HG03520 (cell line): Measurements from ENCODE around the gene WDR11.

ENCODE experiments used
- ATAC-seq: cut with Tn5 transposase; IDR thresholded peaks from one replicate; pipeline ENCODE4 v1.9.1; 2021; ENCODE audit warnings: mild to moderate bottlenecking, moderate library complexity; ENCODE audit not compliant: unreplicated experiment

The WDR11 gene, protein sequence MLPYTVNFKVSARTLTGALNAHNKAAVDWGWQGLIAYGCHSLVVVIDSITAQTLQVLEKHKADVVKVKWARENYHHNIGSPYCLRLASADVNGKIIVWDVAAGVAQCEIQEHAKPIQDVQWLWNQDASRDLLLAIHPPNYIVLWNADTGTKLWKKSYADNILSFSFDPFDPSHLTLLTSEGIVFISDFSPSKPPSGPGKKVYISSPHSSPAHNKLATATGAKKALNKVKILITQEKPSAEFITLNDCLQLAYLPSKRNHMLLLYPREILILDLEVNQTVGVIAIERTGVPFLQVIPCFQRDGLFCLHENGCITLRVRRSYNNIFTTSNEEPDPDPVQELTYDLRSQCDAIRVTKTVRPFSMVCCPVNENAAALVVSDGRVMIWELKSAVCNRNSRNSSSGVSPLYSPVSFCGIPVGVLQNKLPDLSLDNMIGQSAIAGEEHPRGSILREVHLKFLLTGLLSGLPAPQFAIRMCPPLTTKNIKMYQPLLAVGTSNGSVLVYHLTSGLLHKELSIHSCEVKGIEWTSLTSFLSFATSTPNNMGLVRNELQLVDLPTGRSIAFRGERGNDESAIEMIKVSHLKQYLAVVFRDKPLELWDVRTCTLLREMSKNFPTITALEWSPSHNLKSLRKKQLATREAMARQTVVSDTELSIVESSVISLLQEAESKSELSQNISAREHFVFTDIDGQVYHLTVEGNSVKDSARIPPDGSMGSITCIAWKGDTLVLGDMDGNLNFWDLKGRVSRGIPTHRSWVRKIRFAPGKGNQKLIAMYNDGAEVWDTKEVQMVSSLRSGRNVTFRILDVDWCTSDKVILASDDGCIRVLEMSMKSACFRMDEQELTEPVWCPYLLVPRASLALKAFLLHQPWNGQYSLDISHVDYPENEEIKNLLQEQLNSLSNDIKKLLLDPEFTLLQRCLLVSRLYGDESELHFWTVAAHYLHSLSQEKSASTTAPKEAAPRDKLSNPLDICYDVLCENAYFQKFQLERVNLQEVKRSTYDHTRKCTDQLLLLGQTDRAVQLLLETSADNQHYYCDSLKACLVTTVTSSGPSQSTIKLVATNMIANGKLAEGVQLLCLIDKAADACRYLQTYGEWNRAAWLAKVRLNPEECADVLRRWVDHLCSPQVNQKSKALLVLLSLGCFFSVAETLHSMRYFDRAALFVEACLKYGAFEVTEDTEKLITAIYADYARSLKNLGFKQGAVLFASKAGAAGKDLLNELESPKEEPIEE

DNA sequence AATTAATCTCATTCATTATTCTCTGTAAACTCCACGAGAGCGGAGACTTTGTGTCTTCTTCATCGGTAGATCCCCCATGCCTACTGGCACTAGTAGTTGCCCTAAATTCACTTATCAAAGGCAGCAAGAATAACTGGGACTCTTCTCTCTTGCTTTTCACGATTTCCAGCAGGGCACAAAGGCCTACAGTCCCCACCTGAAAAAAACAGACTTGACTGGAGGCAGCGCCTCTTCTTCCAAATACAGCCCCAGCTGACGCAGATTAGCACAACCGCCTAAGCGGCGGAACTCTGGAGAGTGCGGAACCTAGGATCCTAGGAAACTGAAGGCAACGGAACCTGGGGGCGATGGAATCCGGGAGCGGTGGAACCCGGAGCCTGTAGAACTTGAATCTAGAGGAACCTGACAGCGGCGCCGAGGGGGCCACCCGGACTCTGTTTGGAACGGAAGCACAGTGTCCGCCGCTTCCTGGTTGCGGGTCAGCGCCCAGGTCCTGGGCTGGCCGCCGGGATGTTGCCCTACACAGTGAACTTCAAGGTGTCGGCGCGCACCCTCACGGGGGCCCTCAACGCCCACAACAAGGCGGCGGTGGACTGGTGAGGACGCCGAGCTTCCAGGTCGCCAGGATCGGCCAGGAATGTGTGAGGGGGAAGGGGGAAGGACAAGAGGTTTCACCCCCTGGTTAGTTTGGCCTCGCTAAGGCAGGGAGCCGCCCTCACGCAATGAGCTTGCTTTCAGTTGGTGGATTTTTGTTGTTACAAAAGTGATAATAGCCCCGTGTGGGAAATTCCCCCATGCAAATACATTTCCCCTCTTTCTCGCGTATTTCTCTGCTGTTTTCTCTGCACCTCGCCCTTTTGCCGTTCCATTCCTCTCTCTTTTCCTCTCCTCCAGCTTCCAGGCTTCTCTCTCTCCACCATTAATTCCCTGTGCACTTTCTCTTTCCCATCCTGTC, at the start of gene WDR11:
Gene WDR11 (plus strand): TSS at position 452 of the 955 bp plus-strand sequence. CDS start 59 bp downstream, at position 511.
- peak; percentile 93 for ATAC-seq

DNA sequence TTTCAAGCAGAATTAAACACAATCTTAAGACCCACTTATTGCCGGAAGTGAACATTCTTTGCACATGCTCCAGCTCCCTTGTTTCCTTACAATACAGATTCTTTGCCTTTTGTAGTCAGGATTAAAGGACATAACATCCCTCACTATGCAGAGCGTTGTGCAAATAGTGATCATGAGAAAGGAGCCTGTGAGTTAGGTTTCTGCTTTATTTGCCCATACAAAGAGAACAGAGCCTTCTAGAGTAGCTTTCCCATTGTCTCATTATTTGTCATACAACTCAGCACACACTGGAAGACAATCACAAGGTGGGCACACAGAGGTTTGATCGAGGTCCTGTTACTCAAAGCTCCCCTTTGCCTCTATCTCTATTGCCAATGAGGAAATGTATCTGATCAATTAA, 48.2 kb upstream of the WDR11 start:
- ATAC-seq = no peak

DNA sequence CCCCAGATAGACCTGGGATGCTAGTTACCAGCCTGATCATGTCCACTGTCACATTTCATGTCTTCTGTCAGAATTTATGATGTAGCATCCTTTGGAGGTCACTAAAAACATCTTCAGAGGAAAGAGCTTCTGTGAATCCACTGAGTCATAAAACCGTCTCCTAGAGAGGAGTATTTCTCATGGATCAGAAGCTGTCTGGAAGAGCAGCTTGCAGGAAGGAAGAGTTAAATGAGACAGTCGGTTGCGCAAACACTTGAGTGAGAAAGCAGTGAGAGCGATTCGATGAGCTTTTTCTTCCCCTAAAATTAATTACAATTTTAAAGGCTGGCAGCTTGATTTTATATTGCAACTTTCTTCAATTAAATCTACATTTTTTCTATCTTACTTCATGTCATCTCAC, 47.2 kb upstream of the WDR11 start:
- no peak for ATAC-seq

DNA sequence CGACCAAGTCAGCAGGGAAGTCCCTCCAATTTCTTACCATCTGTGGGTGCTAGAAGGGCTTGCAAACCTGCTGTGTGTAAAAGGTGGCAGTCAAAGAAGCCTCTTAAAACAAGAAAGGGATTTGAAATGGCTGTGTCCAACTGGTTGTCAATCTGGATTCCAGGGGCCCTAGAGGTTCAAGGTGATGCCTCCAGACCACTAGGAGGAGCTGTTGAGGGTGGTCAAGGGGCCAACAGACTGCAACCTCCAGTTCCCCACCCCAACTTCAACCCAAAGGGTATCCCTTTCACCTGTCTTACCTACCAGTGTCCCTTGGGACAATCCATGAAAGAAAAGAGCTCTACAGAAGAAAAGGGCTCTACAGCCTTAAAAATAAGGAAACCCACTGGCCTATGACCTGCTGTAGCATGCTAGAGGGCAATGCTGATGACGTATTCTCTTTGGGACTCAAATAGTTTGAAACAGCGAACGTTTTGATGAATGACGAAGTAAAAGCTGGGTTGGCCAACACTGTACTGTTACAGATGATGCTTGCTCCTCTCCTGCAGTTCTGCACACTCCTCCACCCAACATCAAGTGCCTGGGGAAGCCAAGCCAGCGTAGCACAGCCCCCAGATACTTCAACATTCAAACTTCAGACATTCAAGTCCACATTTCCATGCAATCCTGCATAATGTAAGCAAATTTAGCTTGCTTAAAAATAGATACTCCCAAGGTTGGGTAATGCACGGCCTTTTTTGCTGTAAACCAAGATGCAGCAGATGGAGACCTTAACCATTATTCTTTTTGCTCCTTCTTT, 45.9 kb upstream of the WDR11 start:
- ATAC-seq = no peak

DNA sequence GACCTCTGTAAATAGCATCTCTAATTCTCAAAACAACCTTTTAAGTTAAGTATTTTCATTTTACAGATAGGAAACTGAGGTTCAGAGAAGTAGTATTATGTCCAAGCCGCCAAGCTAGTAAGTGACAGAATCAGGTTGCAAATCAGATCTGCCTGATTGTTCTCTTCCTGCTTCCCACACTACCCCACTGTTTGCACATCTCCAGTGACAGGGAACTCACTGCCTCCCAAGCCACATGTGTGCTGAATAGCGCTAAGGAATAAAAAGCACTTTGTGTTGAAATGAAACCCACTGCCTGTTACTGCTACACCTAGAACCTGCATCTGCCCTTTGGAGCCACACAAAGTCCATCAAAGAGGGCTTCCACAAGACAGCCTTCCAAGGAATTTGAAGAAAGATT, 45.1 kb upstream of the WDR11 start:
- no peak for ATAC-seq

DNA sequence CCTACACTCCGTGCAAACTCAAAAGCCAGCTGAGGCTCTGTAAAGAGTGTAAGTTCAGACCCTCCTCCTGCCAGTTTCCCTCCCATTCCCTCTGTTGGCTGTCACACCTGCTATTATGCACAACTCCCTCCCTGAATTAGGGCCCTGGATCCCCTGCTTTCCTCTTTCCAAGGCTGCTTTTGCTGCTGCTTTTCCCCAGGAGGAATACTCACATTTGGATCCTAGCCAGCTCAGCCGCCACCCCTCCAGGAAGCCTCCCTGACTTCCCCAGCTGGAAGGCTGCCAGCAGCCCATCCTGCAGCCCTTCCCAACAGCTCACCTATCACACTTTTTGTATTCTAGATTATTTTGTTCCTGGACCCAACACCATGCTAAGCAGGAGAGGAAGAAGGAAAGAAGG, 40.9 kb upstream of the WDR11 start:
- no peak for ATAC-seq

DNA sequence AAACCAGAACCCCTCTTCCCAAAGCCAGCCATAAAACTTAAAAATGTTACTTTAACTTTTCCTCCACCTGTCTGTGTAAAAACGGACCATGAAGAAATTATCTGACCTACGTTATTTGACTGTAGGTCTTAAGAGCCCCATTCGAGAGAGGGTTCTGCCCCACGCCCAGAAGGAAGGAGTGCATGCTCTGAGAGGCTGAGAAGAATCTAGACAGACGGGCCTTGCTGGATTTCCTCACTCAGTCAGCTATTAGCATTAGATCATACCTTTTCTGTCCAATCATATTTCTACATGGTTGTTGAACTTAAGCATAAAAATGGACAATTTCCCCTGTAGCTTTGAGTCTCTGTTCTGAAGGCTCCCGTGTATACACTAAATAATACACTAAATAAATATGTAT, 38.1 kb upstream of the WDR11 start:
- no peak for ATAC-seq

DNA sequence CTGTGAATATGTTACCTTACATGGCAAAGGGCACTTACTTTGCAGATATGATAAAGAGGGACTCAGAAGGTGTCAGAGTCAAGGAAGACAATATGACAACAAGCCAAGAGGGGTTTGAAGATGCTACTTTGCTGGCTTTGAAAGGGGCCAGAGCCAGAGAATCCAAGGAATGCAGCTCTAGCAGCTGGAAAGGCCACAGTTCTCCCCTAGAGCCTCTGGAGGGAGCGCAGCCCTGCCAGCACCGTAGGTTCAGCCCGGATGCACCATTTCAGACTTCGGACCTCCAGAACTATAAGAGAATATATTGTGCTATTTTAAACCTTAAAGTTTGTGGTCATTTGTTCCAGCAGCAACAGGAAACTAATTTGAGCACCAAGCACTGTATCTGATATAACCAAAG, 32.9 kb upstream of the WDR11 start:
- ATAC-seq = no peak

DNA sequence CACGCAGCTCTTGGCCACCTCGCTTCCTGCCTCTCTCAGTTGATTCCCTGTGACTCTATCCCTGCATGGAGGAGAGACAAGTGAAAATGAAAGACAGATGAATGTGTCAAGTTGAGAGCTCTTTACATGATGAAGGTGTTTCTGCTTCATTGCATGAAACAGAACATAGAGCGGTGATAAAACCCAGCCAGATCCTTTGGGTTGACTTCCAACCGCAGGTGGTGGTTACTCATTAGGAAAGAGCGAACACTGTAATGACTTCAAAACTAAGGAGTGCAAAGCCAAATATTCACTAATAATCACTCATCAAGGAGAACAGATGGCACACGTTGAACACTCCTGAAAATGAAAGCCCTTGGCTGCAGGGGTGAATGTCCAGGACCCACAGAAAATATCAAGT, 31.8 kb upstream of the WDR11 start:
- ATAC-seq = no peak

DNA sequence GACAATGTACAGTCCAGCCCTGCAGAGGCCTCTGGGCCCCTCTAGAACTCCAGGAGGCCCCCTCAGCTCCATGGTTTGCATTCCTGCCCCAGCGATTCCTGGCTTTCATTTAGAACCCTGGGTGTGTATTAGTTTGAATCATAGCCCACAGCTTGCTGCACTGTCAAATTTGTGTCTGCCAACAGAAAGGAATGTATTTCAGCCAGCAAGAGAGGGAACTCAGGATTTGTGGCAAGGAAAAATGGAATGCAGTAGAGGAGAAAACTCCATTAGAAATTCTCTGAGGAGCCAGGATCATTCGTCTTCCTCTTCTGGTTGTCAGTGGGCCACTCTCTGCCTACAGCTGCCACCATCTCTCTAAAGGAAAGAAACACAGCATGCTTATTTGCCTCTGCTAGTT, 27.9 kb upstream of the WDR11 start:
- ATAC-seq = no peak

DNA sequence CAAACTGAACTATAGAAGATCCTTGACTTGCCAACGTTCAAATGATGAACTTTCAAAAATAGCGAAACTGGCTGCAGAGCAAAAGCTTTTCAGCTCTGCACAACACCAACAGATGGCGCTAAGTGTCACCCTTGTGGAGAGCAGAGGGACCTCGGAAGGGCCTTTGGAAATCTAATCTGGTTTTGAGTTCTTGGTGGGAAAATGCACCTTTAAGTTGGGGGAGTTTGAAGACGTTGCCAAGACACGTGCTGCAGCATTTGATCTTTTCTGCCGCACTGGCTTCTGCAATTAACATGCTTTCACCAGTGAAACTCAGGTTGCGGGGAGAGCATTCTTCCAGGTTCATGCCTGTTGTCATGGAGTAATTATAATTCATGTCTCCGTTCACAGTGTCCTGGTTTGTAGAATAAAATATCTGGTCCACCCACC, 26.3 kb upstream of the WDR11 start:
- ATAC-seq = no peak

DNA sequence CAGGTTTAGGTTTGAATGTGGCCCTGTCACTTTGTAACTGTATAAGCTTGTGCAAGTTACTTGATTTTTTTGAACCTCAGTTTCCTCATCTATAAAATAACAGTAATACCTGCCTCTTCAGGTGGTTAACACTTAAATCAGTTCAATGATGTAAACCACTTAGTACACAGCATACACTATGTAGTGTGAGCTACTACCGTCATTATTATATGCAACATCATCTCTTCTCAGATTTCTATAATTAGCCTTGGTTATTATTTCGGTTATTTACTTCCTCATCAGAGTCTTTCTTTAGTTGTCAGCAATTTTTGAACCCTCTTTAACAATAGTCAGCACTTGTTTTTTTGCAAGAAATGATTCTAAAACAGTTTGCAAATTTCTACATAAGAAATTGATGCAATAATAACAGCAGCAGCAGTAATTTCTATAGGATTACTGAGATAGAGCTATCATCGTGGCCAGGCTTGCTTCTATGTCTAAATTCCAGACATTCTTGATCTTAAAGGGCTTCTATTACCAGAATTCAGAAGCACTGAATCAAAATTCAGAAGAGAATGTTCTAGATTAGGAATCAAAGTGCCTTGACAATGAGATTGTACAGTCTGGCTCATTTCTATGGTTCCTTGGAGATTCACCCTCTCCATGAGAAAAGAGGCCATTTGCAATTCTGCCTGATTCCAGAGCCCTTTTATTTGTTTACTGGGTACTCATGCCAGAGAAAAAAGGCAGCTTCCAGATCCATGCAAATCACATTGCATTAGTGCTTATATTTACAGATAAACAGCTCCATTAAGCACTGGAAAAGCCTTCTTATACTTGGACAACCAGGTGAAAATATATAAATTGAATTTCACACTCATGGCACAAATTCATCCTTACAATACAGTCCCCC, 25.0 kb upstream of the WDR11 start:
- ATAC-seq = no peak

DNA sequence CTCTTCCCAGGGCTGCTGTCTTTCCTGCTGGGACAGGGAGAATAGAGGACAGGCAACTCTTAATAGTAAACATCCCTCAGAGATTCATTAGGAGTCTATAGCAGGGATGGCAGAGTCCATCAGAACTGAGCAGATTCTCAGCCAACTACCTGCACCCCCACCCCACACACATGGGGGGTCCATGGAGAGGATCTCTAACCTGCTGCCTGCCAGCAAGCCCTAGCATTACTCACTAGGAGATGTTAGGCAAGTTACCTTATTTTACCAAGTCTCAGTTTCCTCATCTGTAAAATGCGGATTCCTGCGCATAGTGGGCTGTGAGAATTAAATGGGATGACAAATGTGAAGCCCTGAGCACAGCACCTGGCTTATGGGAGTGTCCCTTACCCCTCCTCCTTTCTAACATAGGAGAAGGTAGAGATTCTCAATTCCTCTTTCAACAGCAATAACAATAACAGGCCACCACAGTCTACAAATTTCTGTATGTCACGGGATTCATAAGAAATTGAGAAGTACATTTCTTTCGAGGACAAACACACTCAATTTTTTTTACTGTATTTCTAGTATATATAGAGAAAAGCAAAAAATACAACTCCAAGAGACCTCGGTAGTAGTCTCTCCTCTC, 23.8 kb upstream of the WDR11 start:
- ATAC-seq = peak; percentile 61

DNA sequence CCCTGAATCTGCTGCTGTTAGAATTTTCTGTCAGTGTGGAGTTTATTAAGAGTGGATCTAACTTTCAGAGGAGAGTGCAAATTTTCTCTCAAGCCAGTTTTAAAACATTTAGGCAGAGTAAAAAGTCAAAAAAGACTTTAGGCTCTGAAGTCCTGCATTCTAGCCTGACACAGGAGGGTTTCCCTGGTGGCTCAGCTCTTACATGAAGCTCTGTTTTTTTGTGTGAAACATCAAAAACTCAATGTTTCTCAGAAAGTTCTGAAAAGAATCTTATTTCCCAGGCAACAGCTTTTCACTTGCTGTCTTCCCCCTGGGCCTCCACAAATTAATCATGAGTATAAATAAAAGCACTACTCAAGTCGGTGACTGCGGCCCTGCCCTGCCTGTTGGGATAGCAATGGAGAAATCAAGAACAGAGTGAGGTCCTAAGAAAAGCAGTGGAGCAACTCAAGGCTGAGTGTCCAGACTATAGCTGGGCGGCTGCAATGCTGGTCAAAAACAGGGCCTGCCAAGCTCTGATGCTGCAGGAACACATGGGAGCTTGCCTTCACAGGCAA, 22.3 kb upstream of the WDR11 start:
- no peak for ATAC-seq

DNA sequence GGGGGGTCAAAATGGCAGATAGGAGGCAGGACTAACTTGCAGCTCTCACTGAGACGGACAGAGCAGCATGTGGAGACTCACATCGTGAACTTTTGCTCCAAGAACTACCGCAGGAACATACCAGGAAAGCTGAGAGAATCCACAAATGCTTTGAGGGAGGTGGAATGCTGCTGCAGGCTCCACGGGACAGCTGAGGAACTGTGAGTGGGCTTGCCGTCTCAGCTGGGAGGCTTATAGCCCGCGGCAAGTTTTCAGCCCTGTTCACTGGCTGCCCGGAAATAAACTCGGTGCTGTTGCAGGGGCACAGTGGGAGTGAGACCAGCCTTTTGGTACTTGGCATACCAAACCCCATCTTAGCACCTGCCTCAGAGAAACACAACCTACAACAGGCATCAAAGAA, 19.1 kb upstream of the WDR11 start:
- ATAC-seq = no peak

DNA sequence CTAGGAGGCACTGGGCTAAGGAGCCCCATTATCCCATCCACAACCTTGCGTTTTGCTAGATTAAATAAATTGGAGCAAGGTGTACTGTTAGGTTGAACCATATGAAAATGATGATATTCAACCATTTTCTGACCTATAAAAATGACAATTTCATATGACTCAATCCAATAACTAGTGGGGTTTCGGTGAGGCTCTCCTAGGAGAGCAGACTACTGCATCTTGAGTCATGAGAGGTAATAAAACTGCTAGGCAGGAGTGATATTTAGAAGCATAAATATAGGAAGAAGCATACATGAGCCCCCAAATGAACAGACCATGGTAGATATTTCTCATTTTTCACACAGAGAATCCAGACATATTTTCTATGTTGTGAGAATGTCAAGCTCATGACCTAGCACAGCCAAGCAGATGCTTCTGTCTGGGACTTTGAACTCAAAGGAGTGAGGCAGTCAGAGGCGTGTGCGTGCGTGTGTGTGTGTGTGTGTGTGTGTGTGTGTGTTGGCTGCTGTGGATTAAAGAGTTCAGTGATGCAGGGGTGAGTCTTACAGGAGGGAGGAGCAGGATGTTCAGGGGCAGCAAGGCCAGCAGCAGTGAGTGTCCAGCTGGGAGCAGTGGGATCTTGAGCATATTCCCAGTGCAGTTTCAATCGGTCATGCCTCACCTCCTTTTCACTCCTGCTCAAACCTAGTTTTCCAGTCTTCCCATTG, 17.8 kb upstream of the WDR11 start:
- ATAC-seq = no peak

DNA sequence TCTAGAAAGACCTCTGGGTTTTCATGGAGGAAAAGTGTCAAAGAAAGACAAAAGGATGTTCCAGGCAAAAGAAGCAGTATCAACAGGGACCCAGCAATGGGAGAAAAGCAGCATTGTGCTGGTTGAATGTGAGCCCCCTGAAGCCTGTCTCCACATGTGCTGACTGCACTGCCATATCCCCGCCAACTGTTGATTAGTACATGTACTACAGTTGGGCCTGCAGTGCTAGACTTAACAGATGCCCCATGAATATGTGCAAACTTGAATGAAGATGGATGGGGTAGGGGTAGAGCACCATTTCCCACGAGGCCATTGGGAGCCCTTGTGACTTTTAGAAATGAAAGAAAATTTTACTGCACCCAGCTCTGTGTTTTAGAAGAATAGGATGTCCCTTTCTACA, 15.6 kb upstream of the WDR11 start:
- ATAC-seq = no peak
